ENCODE results near the gene ARL14. TPM values are rescaled to one million over a fixed set of nuclear protein-coding genes. Genes with fewer than 3 reads are reported as not detected.

The ARL14 gene
- total RNA-seq (2014; rRNA removed; shearing (Covaris generic); ENCODE audit: low replicate concordance): not detected in 2 replicates

DNA sequence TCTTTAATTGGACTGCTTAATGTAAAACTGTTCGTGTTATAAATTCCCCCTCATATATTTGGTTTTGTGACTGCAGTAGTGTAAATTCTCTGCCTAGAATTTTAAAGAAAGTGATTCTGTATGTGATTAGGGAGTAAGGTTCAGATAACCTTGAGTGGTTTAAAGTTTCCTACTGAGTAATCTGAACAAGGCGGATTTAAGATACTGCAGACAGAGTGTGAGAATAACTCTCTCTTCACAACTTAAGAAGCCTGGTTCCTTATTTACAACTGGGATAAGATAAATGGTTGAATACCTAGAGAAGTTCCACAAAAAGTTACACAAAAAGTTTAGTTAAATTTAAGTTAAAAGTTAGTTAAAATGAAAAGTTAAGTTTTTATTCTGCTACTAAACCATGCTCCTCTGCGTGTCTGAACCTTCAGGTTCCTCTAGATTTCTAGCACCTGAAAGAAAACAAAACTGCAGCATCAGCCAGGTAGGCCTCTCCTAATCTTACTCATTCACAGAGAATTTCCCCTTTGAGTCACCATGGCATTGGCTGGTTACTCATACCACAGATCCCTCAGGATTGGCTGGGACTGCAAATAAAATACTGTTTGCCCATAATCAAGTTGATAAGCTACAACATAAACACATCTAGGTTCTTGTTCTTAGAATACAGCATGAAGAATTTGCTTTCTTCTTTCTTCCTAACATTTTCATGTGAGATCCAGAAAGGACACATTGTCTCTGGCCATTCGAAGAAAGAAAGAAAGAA, at the start of gene ARL14:
Gene ARL14 (plus strand): TSS at position 614 of the 757 bp plus-strand sequence. CDS start 187 bp downstream, outside the sequence.
- Histone ChIP-seq H3K9me3 (no peaks in the 10 kb centered on the region), H3K36me3 (no peaks in the 10 kb centered on the region), H3K4me3 (no peak within 1 kb of the TSS), H3K27me3 (no peaks in the 10 kb centered on the region)
- DNase-seq: peak; percentile 10

GRCh38 chr3:160629491-160629890, 47.5 kb upstream of the ARL14 start:
- no peak for DNase-seq
- Histone ChIP-seq H3K9me3 (no peaks in the 10 kb centered on the region), H3K4me3 (no peak overlapping the region), H3K27me3 (peaks cover 7% of the 10 kb centered on the region; the same call in 1 of the 2 replicates), H3K36me3 (no peaks in the 10 kb centered on the region)

- H3K36me3 ChIP-seq: no peaks in the 10 kb centered on the region
- peaks cover 5% of the 10 kb centered on the region; the same call in 1 of the 2 replicates for H3K27me3 ChIP-seq
- H3K4me3 ChIP-seq: no peak overlapping the region
- H3K9me3 ChIP-seq: no peaks in the 10 kb centered on the region
- no peak for DNase-seq
These were observed 43.4 kb upstream of the ARL14 start for GRCh38 chr3:160633361-160634083.

- no peaks in the 10 kb centered on the region for H3K9me3 ChIP-seq
- H3K27me3 ChIP-seq: no peaks in the 10 kb centered on the region
- no peak for DNase-seq
- no peak overlapping the region for H3K4me3 ChIP-seq
- no peaks in the 10 kb centered on the region for H3K36me3 ChIP-seq
These were observed 41.7 kb upstream of the ARL14 start for GRCh38 chr3:160635213-160635612.

DNA sequence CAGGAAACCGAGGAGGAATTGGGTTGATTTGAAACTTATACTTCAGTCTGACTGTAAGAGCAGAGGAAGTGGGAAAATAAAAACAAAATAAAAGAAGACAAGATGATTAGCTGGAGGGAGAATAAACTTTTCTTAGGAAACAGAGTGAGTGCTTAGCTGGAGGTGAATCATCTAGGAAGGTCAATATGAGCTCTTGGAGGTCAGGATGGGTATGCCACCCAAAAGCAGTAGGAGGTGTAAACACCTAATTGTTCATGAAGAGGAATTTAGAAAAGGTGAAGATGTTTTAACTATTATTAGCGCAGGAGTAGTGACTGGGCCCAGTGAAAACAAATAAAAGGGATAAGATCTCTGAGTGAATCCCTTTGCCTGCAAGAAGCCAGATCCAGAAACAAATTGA, 39.9 kb upstream of the ARL14 start:
- H3K4me3 ChIP-seq: no peak overlapping the region
- DNase-seq: no peak
- no peaks in the 10 kb centered on the region for H3K36me3 ChIP-seq
- H3K9me3 ChIP-seq: no peaks in the 10 kb centered on the region
- H3K27me3 ChIP-seq: no peaks in the 10 kb centered on the region

- no peak for DNase-seq
- Histone ChIP-seq H3K9me3 (no peaks in the 10 kb centered on the region), H3K4me3 (no peak overlapping the region), H3K27me3 (no peaks in the 10 kb centered on the region), H3K36me3 (no peaks in the 10 kb centered on the region)
These were observed 38.8 kb upstream of the ARL14 start for GRCh38 chr3:160638184-160638583.

GRCh38 chr3:160641665-160642309, 35.2 kb upstream of the ARL14 start:
- H3K36me3 ChIP-seq: no peaks in the 10 kb centered on the region
- H3K27me3 ChIP-seq: no peaks in the 10 kb centered on the region
- peak; percentile 13 for DNase-seq
- H3K4me3 ChIP-seq: no peak overlapping the region
- H3K9me3 ChIP-seq: no peaks in the 10 kb centered on the region

- no peaks in the 10 kb centered on the region for H3K36me3 ChIP-seq
- H3K9me3 ChIP-seq: no peaks in the 10 kb centered on the region
- no peaks in the 10 kb centered on the region for H3K27me3 ChIP-seq
- DNase-seq: no peak
- no peak overlapping the region for H3K4me3 ChIP-seq
These were observed 33.0 kb upstream of the ARL14 start for GRCh38 chr3:160643994-160644393.

DNA sequence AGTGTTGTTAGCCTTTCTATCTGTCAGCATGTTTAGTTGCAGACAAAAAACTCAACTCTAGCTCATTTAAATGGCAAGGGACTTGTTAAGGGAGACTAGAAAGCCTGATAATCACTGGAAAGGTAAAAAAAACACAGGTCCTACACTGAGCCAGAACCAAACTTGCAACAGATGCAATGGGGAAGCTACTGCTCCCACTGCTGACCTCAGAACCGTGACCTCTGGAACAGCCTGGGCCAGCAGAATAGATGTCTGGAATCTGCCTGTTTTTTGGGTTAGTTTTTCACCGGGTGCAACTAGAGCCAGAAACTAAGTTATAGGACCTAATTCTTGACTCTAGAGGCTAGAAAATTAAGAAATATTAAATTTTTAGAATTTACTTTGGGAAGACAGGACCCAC, 32.5 kb upstream of the ARL14 start:
- no peak for DNase-seq
- Histone ChIP-seq H3K27me3 (no peaks in the 10 kb centered on the region), H3K4me3 (no peak overlapping the region), H3K9me3 (no peaks in the 10 kb centered on the region), H3K36me3 (no peaks in the 10 kb centered on the region)

GRCh38 chr3:160648701-160649100, 28.3 kb upstream of the ARL14 start:
- no peaks in the 10 kb centered on the region for H3K27me3 ChIP-seq
- no peak overlapping the region for H3K4me3 ChIP-seq
- no peaks in the 10 kb centered on the region for H3K9me3 ChIP-seq
- DNase-seq: no peak
- H3K36me3 ChIP-seq: no peaks in the 10 kb centered on the region

DNA sequence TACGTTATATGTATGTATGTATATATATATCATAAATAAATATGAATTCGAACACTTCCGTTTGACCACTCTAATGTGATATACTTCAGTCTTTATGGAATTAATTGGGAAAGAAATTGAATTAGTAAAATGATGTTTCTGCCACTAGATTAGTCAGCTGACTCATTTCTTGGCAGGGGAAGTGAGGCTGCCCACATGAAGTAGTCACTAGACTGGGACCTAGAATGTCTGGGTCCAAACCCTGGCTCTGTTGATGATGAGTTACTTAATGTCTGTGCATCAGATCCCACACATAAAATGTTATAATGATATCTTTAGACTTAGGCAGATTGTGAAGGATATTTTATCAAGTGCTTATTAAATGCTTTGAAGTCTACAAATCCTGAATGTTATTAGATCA, 27.4 kb upstream of the ARL14 start:
- Histone ChIP-seq H3K27me3 (no peaks in the 10 kb centered on the region), H3K36me3 (no peaks in the 10 kb centered on the region), H3K4me3 (no peak overlapping the region), H3K9me3 (no peaks in the 10 kb centered on the region)
- peak; percentile 19 for DNase-seq

- no peak overlapping the region for H3K4me3 ChIP-seq
- no peaks in the 10 kb centered on the region for H3K9me3 ChIP-seq
- peaks cover 2% of the 10 kb centered on the region; the same call in 1 of the 2 replicates for H3K27me3 ChIP-seq
- DNase-seq: no peak
- H3K36me3 ChIP-seq: no peaks in the 10 kb centered on the region
These were observed 23.4 kb upstream of the ARL14 start for GRCh38 chr3:160653512-160653911.

DNA sequence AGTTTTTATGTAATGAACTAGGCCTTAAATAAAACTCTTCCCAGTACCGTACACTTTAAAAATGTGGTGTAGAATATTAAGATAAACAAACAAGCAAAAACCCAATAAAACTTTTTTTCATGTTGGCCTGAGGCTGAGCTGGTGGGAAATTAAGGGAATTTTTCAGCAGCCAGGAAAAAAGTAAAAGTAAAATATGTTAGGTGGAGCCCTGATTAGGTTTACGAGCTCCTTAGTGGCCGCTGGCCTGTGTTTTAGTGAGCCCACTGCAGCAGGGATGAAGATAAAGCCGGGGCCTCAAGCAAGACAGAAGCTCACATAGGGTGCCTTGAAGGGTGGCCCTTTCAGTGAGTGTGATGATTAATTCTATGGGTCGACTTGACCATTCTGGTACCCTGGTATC, 16.1 kb upstream of the ARL14 start:
- Histone ChIP-seq H3K36me3 (no peaks in the 10 kb centered on the region), H3K4me3 (no peak overlapping the region), H3K27me3 (peaks cover 2% of the 10 kb centered on the region; the same call in 1 of the 2 replicates), H3K9me3 (no peaks in the 10 kb centered on the region)
- DNase-seq: no peak

GRCh38 chr3:160661660-160662059, 15.3 kb upstream of the ARL14 start:
- no peaks in the 10 kb centered on the region for H3K36me3 ChIP-seq
- H3K9me3 ChIP-seq: no peaks in the 10 kb centered on the region
- no peak overlapping the region for H3K4me3 ChIP-seq
- no peak for DNase-seq
- H3K27me3 ChIP-seq: peaks cover 2% of the 10 kb centered on the region; the same call in 1 of the 2 replicates

DNA sequence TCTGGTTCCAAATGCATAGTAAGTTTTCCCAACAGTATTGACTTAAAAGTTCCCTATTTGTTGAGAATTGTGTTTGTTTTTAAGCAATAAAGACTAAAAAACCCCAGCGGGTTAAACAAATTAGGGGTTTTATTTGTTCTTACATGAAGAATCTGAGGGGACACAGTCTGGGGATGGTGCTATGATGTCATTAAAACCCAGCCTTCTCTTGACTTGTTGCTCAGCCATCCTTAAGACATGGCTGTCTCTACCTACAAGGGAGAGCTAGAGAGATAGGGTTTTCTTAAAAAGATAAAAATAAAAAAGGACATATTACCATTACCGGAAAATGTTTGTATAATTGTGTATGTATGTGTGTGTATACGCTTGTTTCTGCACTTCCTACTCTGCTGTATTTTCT, 11.7 kb upstream of the ARL14 start:
- DNase-seq: no peak
- Histone ChIP-seq H3K4me3 (no peak overlapping the region), H3K36me3 (no peaks in the 10 kb centered on the region), H3K27me3 (no peaks in the 10 kb centered on the region; the same call in 1 of the 2 replicates), H3K9me3 (no peaks in the 10 kb centered on the region)

- H3K4me3 ChIP-seq: no peak overlapping the region
- no peaks in the 10 kb centered on the region for H3K36me3 ChIP-seq
- H3K9me3 ChIP-seq: no peaks in the 10 kb centered on the region
- H3K27me3 ChIP-seq: no peaks in the 10 kb centered on the region; the same call in 1 of the 2 replicates
- DNase-seq: no peak
These were observed 11.0 kb upstream of the ARL14 start for GRCh38 chr3:160665784-160666526.
